Testis (tissue), 3 donors: ENCODE measurements around the gene NMNAT1. TPM values are rescaled to one million over a fixed set of nuclear protein-coding genes. Genes with fewer than 3 reads are reported as not detected.
A peak's percentile ranks its signal among the peaks of the same experiment; 100 is the strongest.

Experiments
- DNase-seq: peaks from one replicate; pipeline ENCODE4 v3.0.0-alpha.2; 2019
- H3K27ac ChIP-seq, 2 donors: fragments of 200-600 bp; sonication (generic); one replicate each; pipeline ENCODE4 v1.5.1; 2019
- H3K27me3 ChIP-seq: fragments of 200-600 bp; sonication (generic); one replicate; pipeline ENCODE4 v1.5.1; 2019
- H3K36me3 ChIP-seq: fragments of 200-600 bp; sonication (generic); one replicate; pipeline ENCODE4 v1.5.1; 2017; ENCODE audit warnings: low read depth; ENCODE audit errors: missing control alignments
- H3K4me1 ChIP-seq: fragments of 200-600 bp; sonication (generic); one replicate; pipeline ENCODE4 v1.5.1; 2019
- H3K4me3 ChIP-seq, 2 donors: fragments of 200-600 bp; sonication (generic); one replicate each; pipeline ENCODE4 v1.5.1; 2017 to 2019
- H3K9me3 ChIP-seq: fragments of 200-600 bp; sonication (generic); one replicate; pipeline ENCODE4 v1.5.1; 2017
- POLR2A ChIP-seq: fragments of 450-650 bp; IDR thresholded peaks from one replicate; pipeline ENCODE4 v1.6.1; 2017; ENCODE audit warnings: antibody characterized with exemption, mild to moderate bottlenecking, moderate library complexity
- WGBS, 2 donors: methylation state at CpG; one replicate each; pipeline ENCODE4 v1.1.5; 2018; 5-methylcytosine and 5-hydroxymethylcytosine counted together
- intact Hi-C: fragments of 100-400 bp; cut with DNase I; formaldehyde crosslinking; loops from one replicate; pipeline ENCODE4 v1.15.1; 2023; ENCODE audit warnings: low total_unique reads
- polyA plus RNA-seq: library from polyadenylated mRNA; stranded (reverse); fragments of 350-450 nt; fragmentation: Illumina TruSeq; extraction: RNeasy Lipid Tissue Mini Kit (QIAGEN cat#74804); gene quantifications from one replicate; pipeline ENCODE4 v1.2.3, GENCODE V29; 2014; ENCODE audit warnings: low read depth, low replicate concordance; ENCODE audit not compliant: insufficient read depth
- total RNA-seq, 2 donors: library from RNA; depleted of rRNA; stranded (reverse); fragments of >200 nt; gene quantifications; one replicate each; pipeline ENCODE4 v1.2.3, GENCODE V29; 2016
- TF ChIP-seq, protein P1 (sequence below), 3 experiments: fragments of 450-650 bp in 2 of 3; fragments of 200-600 bp in 1 of 3; sonication (generic) in 1 of 3; IDR thresholded peaks; one replicate each; pipeline ENCODE4 v1.5.1; 2016 to 2019; ENCODE audit warnings: antibody characterized with exemption in 3 of 3, mild to moderate bottlenecking in 2 of 3, moderate library complexity in 1 of 3

Gene NMNAT1
- total and polyA plus RNA-seq, 3 donors from 2014 or later, result 8.1 to 13.0 (median 12.2) TPM

DNA sequence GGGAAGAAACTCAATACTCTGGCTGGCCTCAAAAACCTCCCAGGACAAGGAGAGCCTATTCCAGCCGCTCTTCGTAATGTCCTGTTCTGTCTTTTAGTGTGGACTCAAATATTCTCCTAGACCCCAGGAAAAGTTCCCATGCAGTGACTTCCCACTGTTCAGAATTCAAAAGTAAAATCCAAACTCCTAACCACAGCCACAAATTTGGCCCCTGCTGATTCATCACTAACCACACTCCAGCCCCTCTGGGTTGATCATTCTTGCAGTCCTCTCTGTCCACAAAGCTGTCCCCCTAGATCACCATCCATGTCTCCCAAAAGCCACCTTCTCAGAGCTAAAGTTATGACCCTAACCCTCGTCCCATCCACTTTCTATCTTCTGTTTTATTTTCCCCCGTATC lies 38.3 kb upstream of the NMNAT1 start:
- DNase-seq, result no peak
- no peak overlapping the region for H3K27ac ChIP-seq
- TF ChIP-seq, protein P1, sequence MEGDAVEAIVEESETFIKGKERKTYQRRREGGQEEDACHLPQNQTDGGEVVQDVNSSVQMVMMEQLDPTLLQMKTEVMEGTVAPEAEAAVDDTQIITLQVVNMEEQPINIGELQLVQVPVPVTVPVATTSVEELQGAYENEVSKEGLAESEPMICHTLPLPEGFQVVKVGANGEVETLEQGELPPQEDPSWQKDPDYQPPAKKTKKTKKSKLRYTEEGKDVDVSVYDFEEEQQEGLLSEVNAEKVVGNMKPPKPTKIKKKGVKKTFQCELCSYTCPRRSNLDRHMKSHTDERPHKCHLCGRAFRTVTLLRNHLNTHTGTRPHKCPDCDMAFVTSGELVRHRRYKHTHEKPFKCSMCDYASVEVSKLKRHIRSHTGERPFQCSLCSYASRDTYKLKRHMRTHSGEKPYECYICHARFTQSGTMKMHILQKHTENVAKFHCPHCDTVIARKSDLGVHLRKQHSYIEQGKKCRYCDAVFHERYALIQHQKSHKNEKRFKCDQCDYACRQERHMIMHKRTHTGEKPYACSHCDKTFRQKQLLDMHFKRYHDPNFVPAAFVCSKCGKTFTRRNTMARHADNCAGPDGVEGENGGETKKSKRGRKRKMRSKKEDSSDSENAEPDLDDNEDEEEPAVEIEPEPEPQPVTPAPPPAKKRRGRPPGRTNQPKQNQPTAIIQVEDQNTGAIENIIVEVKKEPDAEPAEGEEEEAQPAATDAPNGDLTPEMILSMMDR (IDR thresholded peaks at IDR 0.05), result no peak
- no peak for TF ChIP-seq POLR2A
- no peak overlapping the region for H3K4me3 ChIP-seq
- H3K27me3 ChIP-seq, result no peaks in the 10 kb centered on the region
- intact Hi-C loops, result no loop called here
- H3K9me3 ChIP-seq, result no peaks in the 10 kb centered on the region
- peaks cover 35% of the 10 kb centered on the region for H3K4me1 ChIP-seq
- H3K36me3 ChIP-seq, result no peaks in the 10 kb centered on the region
- 80 to 90% methylated on average over 4 of the region's 4 CpGs for WGBS, 2 donors

DNA sequence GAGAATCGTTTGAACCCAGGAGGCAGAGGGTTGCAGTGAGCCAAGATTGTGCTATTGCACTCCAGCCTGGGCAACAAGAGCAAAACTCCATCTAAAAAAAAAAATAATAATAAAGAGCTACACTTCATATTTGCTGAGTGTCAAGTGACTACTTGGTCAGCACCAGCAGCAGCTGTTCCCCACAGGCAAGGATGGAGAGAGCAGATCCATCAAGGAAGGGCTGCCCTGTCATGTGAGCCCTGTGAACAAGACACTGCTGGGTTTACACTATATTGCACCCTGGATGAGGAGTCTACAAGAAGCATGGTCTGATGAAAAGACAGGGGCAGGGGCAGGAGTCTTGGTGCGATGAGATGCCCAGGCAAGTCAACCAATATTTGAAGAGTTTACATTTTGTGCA lies 36.8 kb upstream of the NMNAT1 start:
- intact Hi-C loops, result no loop called here

DNA sequence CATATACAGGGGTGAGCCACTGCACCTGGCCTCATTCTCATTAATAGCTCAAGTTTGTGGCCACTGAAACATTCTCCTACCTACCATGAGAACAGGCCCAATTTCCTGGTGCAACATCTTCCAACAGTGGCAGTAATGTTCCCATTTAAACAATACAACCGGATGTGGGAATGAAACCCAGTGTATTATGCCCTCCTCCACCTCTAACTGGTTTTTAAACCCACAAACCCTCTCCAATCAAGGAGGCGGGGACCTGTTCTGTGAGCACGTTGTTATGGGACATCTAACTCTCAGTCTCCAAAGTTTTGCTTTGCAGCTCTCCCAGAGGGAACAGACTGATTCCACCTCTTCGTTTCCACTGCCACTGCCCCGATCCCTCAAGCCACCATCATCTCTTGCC lies 35.8 kb upstream of the NMNAT1 start:
- Histone ChIP-seq H3K4me1 (peaks cover 17% of the 10 kb centered on the region), H3K27me3 (no peaks in the 10 kb centered on the region), H3K4me3 (no peak overlapping the region), H3K27ac (no peak overlapping the region), H3K9me3 (no peaks in the 10 kb centered on the region), H3K36me3 (no peaks in the 10 kb centered on the region)
- WGBS, 2 donors, result 69 to 76% methylated on average over 5 of the region's 5 CpGs
- intact Hi-C loops, result no loop called here
- no peak for DNase-seq
- TF ChIP-seq POLR2A, result no peak
- TF ChIP-seq, protein P1 (IDR thresholded peaks at IDR 0.05), result no peak

More for the DNA sequence above, 36.8 kb upstream of the NMNAT1 start:
- H3K4me1 ChIP-seq, result peaks cover 24% of the 10 kb centered on the region
- no peak overlapping the region for H3K4me3 ChIP-seq
- H3K36me3 ChIP-seq, result no peaks in the 10 kb centered on the region
- DNase-seq, result no peak
- no peak overlapping the region for H3K27ac ChIP-seq
- TF ChIP-seq, protein P1 (IDR thresholded peaks at IDR 0.05), result no peak
- no peak for TF ChIP-seq POLR2A
- no peaks in the 10 kb centered on the region for H3K27me3 ChIP-seq
- WGBS, 2 donors, result 85 to 98% methylated on average over 2 of the region's 2 CpGs
- no peaks in the 10 kb centered on the region for H3K9me3 ChIP-seq

DNA sequence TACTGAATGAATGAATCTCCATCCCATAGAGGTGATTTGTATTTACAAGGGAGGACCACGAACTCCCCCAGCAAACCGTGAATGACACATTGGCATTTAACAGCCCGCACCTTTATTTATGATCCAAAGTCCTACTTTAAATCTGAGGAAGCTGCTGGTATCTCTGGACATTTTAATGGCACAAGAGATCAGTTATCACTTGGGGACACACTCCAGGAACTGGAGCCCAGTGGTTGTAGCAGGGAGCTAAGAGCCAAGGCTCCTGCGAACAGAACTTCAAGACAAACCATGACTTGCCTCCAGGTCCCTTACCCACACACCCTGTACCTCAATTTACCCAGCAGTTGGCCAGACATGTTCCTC lies 34.4 kb upstream of the NMNAT1 start:
- TF ChIP-seq, protein P1 (IDR thresholded peaks at IDR 0.05), result no peak
- no peak for TF ChIP-seq POLR2A
- peak overlapping the region; percentile 72 to 84 for H3K4me3 ChIP-seq
- 39 to 48% methylated on average over 4 of the region's 4 CpGs for WGBS, 2 donors
- H3K27me3 ChIP-seq, result no peaks in the 10 kb centered on the region
- peaks cover 13% of the 10 kb centered on the region for H3K4me1 ChIP-seq
- no peak for DNase-seq
- intact Hi-C loops, result no loop called here
- H3K9me3 ChIP-seq, result no peaks in the 10 kb centered on the region
- no peak overlapping the region for H3K27ac ChIP-seq
- no peaks in the 10 kb centered on the region for H3K36me3 ChIP-seq

DNA sequence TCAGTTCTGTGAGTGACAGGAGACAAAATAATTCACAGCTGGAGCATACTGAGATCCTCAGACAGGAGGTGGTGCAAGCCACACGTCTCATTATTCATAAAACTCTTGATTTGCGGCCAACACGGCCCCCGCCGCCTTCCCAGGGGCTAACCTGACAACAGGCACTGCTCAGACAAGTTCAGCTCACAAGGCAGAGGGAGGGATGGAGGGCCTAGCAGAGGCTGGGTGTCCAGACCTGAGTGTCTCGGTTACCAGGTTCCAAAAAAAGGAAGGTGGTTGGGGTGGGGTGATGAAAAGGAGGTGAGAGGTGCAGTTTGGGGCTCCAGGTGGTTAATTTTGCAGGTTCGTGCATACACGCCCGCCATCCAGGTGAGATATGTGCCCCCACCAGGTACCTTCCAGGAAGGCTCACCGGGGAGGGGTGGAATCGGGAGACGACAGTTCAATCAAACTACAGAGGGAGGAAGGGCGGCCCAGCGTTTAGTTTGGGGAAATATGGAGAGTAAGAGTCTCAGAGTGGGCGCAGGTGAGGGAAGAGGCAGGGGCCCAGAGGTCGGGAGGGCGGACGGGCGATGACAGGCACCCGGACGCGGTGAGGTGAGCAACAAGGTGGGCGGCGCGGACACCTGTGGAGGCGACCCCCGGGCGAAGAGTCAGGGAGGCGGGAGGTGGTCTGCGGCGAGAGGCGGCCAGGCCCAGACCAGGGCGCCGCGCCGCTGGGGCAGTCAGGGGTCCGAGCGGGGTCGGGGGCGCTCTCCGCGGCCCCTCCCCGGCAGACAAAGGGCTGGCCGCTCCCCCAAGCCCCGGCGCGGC lies 33.8 kb upstream of the NMNAT1 start:
- intact Hi-C loops, result no loop called here
- Histone ChIP-seq H3K4me1 (peaks cover 13% of the 10 kb centered on the region), H3K36me3 (no peaks in the 10 kb centered on the region), H3K9me3 (no peaks in the 10 kb centered on the region), H3K27ac (peak overlapping the region; percentile 53 to 55), H3K4me3 (peak overlapping the region; percentile 72 to 84), H3K27me3 (no peaks in the 10 kb centered on the region)
- TF ChIP-seq, protein P1 (IDR thresholded peaks at IDR 0.05), result no peak
- TF ChIP-seq POLR2A, result no peak
- peak; percentile 23 for DNase-seq
- 0% methylated on average over 29 to 32 of the region's 47 CpGs for WGBS, 2 donors
